Ovary (tissue), 9 donors: ENCODE measurements around the gene SLC22A23. TPM values are rescaled to one million over a fixed set of nuclear protein-coding genes. Genes with fewer than 3 reads are reported as not detected.

ENCODE experiments used
- DNase-seq, 5 donors: peaks; one replicate each; pipeline ENCODE4 v3.0.0-alpha.2; 2019 to 2020
- H3K27ac ChIP-seq, 2 donors: fragments of 200-600 bp; one replicate each; pipeline versions ENCODE4 v1.5.1 to v1.8.0; 2019 to 2022
- H3K27me3 ChIP-seq: fragments of 200-600 bp; one replicate; pipeline ENCODE4 v1.8.0; 2022
- H3K36me3 ChIP-seq: fragments of 200-600 bp; sonication (generic); one replicate; pipeline ENCODE4 v1.5.1; 2019
- H3K4me1 ChIP-seq: one replicate; pipeline ENCODE4 v1.8.1; 2013; ENCODE audit warnings: mild to moderate bottlenecking, moderate library complexity; ENCODE audit not compliant: insufficient read depth
- H3K4me3 ChIP-seq: fragments of 200-600 bp; sonication (generic); one replicate; pipeline ENCODE4 v1.5.1; 2017
- H3K9me3 ChIP-seq, 2 donors: fragments of 200-600 bp in 1 of 2; sonication (generic) in 1 of 2; one replicate each; pipeline versions ENCODE4 v1.5.1 to v1.8.1; 2013 to 2019; ENCODE audit warnings: mild to moderate bottlenecking in 1 of 2, moderate library complexity in 1 of 2
- CTCF ChIP-seq, 3 donors: fragments of 450-650 bp in 2 of 3; fragments of 200-600 bp in 1 of 3; IDR thresholded peaks; one replicate each; pipeline versions ENCODE4 v1.5.1 to v1.8.0; 2016 to 2022; ENCODE audit warnings: antibody characterized with exemption in 3 of 3, mild to moderate bottlenecking in 1 of 3
- EP300 ChIP-seq: sonication (generic); formaldehyde crosslinking; IDR thresholded peaks from one replicate; pipeline ENCODE4 v1.6.1; 2017; ENCODE audit warnings: antibody characterized with exemption
- POLR2A ChIP-seq: fragments of 450-650 bp; IDR thresholded peaks from one replicate; pipeline ENCODE4 v1.6.1; 2017; ENCODE audit warnings: antibody characterized with exemption, mild to moderate bottlenecking, moderate library complexity
- WGBS, 3 donors: extraction: QIAGEN DNeasy Blood & Tissue Kit in 1 of 3; methylation state at CpG; one replicate each; pipeline versions ENCODE4 v1.1.5 to v1.1.7; 2013 to 2017; 5-methylcytosine and 5-hydroxymethylcytosine counted together
- intact Hi-C, 4 donors: fragments of 100-400 bp; cut with DNase I; formaldehyde crosslinking; loops; one replicate each; pipeline versions ENCODE4 v1.11.0 to v1.15.1; 2022 to 2023
- polyA plus RNA-seq, 2 donors: library from polyadenylated mRNA; stranded (reverse); fragments of 200-250 nt in 1 of 2; fragments of 350-450 nt in 1 of 2; fragmentation: Illumina TruSeq in 1 of 2; extraction: RNeasy Lipid Tissue Mini Kit (QIAGEN cat#74804) in 1 of 2; gene quantifications; one replicate each; pipeline ENCODE4 v1.2.3, GENCODE V29; 2013 to 2014
- total RNA-seq, 7 donors: library from RNA; depleted of rRNA in 2 of 7; stranded (reverse); fragments of >200 nt in 2 of 7; fragmentation: NEBNext Ultra II Directional in 3 of 7; extraction: Animal tissue kit (Norgen Biotek cat#: 25700) in 3 of 7; gene quantifications; one replicate each; pipeline versions ENCODE4 v1.1.0 to v1.2.4, GENCODE V29; 2016 to 2023
- donor health status: DM: no; HTN: no; CAD: no; lungs with moderate emphysema.
- donor health status: DM: no; HTN: no; CAD: no.
- donor health status: Bipolar disorder and iron deficiency.
- donor health status: DM: yes; HTN: yes; CAD: no.
- donor health status: DM: no; HTN: no; CAD: no.
- donor health status: DM: yes; HTN: yes; CAD: no.

The SLC22A23 gene
- total and polyA plus RNA-seq, 9 donors: 2.3 to 31.0 (median 5.2) TPM

GRCh38 chr6:3293271-3294155 lies 163.3 kb downstream of the SLC22A23 start:
- no peaks in the 10 kb centered on the region for H3K36me3 ChIP-seq
- no peaks in the 10 kb centered on the region for H3K27me3 ChIP-seq
- TF ChIP-seq POLR2A (no peak), EP300 (no peak), CTCF (IDR thresholded peaks at IDR 0.05) (no peak)
- H3K27ac ChIP-seq: no peak overlapping the region
- 83 to 84% (median 84%) methylated on average over 26 of the region's 26 CpGs for WGBS, 3 donors
- no peak overlapping the region for H3K4me3 ChIP-seq
- no peaks in the 10 kb centered on the region for H3K9me3 ChIP-seq
- DNase-seq: peak in 2 of 5 donors; percentile 14 to 15
- intact Hi-C loops: no loop called here
- H3K4me1 ChIP-seq: peaks cover 1% of the 10 kb centered on the region

GRCh38 chr6:3292431-3293197 lies 164.2 kb downstream of the SLC22A23 start:
- Histone ChIP-seq H3K36me3 (no peaks in the 10 kb centered on the region), H3K9me3 (no peaks in the 10 kb centered on the region), H3K27ac (no peak overlapping the region), H3K27me3 (no peaks in the 10 kb centered on the region), H3K4me3 (no peak overlapping the region), H3K4me1 (peaks cover 1% of the 10 kb centered on the region)
- TF ChIP-seq EP300 (no peak), POLR2A (no peak), CTCF (IDR thresholded peaks at IDR 0.05) (no peak)
- WGBS, 3 donors: 69 to 77% (median 70%) methylated on average over 32 of the region's 32 CpGs
- intact Hi-C loops: no loop called here
- peak in 2 of 5 donors; percentile 11 to 19 for DNase-seq

- 92 to 96% (median 94%) methylated on average over 7 of the region's 7 CpGs for WGBS, 3 donors
- H3K27me3 ChIP-seq: no peaks in the 10 kb centered on the region
- no peak overlapping the region for H3K4me3 ChIP-seq
- H3K4me1 ChIP-seq: peaks cover 1% of the 10 kb centered on the region
- no peaks in the 10 kb centered on the region for H3K36me3 ChIP-seq
- no peak overlapping the region for H3K27ac ChIP-seq
- H3K9me3 ChIP-seq: no peaks in the 10 kb centered on the region
- DNase-seq: peak in 1 of 5 donors; percentile 2
- TF ChIP-seq POLR2A (no peak), EP300 (no peak), CTCF (IDR thresholded peaks at IDR 0.05) (no peak)
- intact Hi-C loops: no loop called here
These were observed 164.9 kb downstream of the SLC22A23 start for GRCh38 chr6:3291987-3292386.

DNA sequence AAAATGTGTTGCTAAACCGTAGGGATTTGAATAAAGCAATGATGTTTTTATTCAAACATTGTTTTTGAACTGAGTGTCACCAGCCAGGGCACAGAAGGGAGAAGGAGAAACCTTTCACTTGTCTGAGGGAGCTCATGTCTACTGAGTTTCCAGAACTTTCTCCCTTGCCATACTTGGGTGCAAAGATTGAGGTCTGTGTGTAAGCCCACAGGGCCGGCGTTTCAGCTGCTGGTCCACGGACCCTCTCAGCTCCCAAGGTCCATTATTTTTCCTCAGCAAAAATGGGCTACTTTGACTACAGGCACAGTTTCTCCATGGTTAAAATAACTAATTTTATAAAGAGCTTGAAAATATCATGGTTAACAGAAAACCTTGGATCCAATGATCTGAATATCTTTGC lies 165.5 kb downstream of the SLC22A23 start:
- H3K36me3 ChIP-seq: no peaks in the 10 kb centered on the region
- intact Hi-C loops: no loop called here
- H3K9me3 ChIP-seq: no peaks in the 10 kb centered on the region
- no peak overlapping the region for H3K4me3 ChIP-seq
- H3K27ac ChIP-seq: no peak overlapping the region
- no peak for TF ChIP-seq POLR2A
- TF ChIP-seq CTCF (IDR thresholded peaks at IDR 0.05): no peak
- DNase-seq: peak in 1 of 5 donors; percentile 1
- H3K27me3 ChIP-seq: no peaks in the 10 kb centered on the region
- H3K4me1 ChIP-seq: peaks cover 1% of the 10 kb centered on the region
- 87 to 93% (median 90%) methylated on average over 4 of the region's 4 CpGs for WGBS, 3 donors
